SIG-M5 treated with dmso at 0.1 percent for 504 hours (cell line): ENCODE data around the gene KLHL17.
A peak's percentile ranks its signal among the peaks of the same experiment; 100 is the strongest.
"Not testable (repeated sequence)": the region's sequence is repeated elsewhere in the genome, so short reads cannot be mapped to it uniquely, and the experiment has no call there.

Experiments used
- DNase-seq: peaks from one replicate; lab custom pipeline; 2025; ENCODE audit not compliant: unreplicated experiment; lab: John Stamatoyannopoulos, UW

The KLHL17 gene

GRCh38 chr1:966704-967300 lies 6.4 kb downstream of the KLHL17 start:
- DNase-seq: peak; percentile 17

- DNase-seq: no peak
These were observed 7.3 kb downstream of the KLHL17 start for GRCh38 chr1:967466-968343.

DNA sequence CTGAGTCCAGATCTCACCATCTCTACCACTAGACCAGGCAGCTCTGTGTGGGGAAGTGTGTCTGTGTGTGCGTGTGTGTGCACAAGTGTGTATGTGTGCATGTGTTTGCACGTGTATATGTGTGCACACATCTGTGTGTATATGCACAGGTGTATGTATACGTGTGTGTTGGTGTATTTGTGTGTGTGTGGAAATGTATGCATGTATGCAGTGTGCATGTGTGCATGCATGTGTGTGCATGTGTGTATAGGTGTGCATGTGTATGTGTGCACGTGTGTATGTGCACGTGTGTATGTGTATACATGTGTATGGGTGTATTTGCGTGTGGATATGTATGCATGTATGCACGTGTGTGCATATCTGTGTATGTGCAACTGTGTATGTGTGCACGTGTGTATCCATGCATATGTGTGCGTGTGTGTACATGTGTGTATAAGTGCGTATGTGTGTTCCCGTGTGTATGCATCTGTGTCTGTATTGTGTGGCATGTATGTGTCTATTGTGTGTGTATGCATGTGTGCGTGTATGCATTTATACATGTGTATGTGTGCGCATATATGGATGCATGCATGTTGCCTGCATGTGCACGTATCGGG lies 9.0 kb downstream of the KLHL17 start:
- DNase-seq: no peak

DNA sequence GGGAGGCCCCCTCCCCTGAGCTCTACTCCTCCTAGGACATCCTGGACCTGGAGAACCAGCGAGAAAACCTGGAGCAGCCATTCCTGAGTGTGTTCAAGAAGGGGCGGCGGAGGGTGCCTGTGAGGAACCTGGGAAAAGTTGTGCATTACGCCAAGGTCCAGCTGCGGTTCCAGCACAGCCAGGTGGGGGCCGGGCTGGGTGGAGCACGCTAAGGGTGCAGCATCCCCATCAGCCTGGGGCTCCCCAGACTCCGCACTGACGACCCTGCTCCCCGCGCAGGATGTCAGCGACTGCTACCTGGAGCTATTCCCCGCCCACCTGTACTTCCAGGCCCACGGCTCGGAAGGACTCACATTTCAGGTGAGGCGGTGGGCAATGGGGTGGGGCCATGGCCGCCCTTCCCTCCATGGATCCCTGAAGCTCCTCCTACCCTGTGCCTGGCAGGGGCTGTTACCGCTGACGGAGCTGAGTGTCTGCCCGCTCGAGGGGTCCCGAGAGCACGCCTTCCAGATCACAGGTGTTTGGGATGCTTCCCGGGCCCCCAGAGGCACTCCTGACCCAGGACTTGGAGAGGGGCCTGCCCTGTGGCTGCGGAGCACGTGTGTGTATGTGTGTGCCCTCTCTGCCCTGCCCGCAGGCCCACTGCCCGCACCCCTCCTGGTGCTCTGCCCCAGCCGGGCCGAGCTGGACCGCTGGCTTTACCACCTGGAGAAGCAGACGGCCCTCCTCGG lies 10.0 kb downstream of the KLHL17 start:
- DNase-seq: no peak

- DNase-seq: no peak
These were observed 10.8 kb downstream of the KLHL17 start for GRCh38 chr1:970973-971730.

GRCh38 chr1:971751-972506 lies 11.5 kb downstream of the KLHL17 start:
- DNase-seq: no peak

DNA sequence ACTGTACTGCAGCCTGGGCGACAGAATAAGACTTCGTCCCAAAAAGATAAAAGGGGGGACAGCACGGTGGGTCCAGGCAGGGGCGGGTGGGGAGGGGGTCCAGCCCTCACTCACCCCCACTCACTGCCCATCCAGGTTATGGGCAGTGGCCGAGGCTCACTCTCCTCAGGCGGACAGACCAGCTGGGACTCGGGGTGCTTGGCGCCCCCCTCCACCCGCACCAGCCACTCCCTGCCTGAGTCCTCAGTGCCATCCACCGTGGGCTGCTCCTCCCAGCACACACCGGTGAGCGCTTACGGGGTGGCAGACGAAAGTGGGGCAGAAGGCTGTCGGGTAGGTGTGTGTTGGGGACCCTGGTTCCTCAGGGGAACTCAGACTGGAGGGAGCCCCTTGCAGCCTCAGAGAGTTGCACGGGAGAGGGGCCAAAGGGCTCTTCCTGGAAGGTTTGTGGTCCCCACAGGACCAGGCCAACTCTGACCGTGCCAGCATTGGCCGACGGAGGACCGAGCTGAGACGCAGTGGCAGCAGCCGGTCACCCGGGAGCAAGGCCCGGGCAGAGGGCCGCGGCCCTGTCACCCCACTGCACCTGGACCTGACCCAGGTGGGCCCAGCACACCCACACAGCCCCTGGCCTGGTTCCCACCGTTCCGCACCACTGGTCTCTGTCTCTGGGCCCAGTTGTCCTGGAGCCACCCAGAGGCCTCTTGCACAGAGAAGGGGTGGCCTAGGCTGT lies 12.5 kb downstream of the KLHL17 start:
- no peak for DNase-seq

DNA sequence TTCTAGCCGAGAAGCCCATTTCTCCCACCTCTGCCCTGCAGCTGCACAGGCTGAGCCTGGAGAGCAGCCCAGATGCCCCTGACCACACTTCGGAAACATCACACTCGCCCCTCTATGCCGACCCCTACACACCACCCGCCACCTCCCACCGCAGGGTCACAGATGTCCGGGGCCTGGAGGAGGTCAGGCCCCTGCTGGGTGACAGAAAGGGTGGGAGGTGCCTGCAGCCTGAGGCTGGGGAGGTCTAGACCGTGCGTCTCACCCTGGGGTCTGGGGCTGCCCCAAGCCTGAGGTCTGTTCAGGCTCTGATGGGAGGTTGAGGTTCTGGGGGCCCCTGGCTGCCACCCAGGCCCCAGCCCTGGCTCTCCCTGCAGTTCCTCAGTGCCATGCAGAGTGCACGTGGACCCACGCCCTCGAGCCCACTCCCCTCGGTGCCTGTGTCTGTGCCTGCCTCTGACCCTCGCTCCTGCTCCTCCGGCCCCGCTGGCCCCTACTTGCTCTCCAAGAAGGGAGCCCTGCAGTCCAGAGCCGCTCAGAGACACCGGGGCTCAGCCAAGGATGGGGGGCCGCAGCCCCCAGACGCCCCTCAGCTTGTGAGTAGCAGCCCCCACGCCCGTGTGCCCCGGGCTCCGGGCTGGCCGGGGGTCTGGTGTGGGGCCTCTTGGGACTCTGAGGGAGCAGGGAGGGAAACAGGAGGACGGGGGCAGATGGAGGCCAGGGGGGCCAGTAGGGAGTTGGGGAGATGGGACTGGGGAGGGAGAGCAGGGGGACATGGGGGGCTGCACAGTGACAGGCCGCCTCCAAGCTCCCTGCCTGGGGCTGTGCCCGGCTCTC lies 13.3 kb downstream of the KLHL17 start:
- no peak for DNase-seq

- DNase-seq: no peak
These were observed 13.9 kb downstream of the KLHL17 start for GRCh38 chr1:974293-974640.

- no peak for DNase-seq
These were observed 14.4 kb downstream of the KLHL17 start for GRCh38 chr1:974687-975328.

DNA sequence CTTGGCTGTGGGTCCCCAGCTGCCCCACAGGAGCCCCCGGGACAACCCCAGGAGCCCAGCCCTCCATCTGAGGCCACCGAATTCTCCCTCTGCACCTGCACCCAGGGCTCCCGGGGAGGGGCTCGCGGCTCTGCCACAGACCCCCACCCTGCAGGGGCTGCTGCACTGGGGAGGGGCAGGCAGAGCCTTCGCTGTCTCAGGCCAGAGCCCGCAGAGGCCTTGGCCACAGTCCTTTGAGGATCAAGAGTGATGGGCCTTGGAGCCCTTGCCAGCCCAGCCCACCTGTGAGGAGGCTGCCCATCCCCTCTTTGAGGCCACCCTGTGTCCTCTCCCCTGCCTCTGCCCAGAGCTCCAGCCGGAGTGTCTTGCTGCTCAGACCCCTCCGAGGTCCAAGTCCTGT lies 15.0 kb downstream of the KLHL17 start:
- no peak for DNase-seq

DNA sequence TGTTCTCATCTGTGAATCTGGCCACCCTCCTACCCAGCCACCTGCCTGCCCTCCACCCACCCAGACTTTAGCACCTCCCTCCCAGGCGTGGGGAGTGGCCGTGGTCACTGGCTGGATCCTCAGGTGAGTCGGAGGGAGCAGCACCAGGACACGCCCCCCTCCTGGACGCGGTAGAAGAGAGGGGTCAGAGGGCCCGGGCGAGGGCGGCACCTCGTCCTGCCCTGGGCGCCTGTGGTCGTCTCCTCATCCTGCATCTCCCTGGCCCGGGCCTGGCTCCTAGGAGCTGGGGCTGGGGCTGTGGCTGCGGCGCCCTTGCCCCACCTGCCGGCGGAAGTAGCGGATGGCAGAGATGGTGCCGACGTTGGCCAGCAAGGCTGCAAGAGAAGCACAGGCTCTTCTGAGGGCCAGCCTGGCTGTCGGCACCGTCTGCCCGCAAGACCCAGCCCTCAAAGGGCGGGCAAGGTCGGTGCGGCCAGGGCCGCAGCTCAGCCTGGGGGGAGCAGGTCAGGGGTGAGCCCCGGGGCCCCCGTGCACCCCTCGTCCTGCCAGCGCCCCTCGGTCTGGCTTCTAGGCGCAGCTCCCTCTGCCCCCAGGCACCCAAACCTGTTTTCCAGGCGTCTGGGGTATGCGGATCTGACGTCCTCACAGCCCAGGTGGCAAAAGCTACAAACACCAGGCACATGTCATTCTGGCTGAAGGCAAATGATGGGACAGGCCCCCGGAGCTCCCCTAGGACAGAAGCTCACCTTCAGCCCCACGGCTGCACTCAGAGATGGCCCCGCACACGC lies 15.7 kb downstream of the KLHL17 start:
- DNase-seq: peak; percentile 46

DNA sequence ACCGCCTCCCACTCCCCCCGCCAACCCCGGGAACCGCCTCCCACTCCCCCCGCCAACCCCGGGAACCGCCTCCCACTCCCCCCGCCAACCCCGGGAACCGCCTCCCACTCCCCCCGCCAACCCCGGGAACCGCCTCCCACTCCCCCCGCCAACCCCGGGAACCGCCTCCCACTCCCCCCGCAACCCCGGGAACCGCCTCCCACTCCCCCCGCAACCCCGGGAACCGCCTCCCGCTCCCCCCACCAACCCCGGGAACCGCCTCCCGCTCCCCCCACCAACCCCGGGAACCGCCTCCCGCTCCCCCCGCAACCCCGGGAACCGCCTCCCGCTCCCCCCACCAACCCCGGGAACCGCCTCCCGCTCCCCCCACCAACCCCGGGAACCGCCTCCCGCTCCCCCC lies 16.4 kb downstream of the KLHL17 start:
- DNase-seq: not testable (repeated sequence)

DNA sequence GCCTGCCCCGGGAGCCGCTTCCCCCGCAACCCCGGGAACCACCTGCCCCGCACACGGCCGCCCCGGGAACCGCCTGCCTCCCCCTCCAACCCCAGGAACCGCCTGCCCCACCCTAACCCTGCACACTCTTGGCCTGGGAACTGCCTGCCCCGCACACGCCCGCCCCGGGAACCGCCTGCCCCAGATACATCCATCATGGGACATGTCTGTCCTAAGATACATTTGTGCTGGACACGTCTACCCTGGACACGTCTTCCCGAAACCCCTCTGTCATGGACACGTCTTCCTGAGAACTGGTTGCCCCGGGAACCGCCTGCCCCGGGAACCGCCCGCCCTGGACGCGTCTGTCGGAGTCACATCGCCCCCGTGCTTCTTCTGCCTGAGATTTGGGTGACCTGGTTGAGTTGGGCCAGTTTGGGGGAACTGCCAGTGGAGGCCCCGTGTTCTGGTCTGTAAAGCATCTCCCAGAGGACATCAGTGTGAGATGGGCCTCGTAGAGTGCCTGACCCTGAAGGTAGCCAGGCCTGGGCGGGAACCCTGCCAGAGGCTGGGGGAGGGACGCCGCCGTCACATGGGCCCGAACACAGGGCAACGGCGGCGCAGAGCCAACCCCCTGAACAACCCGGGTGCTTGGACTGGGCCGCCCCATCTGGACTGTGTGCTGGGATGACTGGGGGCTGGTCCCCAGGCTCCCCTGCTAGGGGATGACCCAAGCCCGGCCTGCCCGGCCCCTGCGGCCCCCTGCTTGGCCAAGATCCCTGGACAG lies 17.9 kb downstream of the KLHL17 start:
- DNase-seq: no peak

GRCh38 chr1:978835-979743 lies 18.7 kb downstream of the KLHL17 start:
- DNase-seq: no peak

GRCh38 chr1:979744-980072 lies 19.3 kb downstream of the KLHL17 start:
- no peak for DNase-seq
